HEK293 (cell line): ENCODE data around the gene CCL27.
A peak's percentile ranks its signal among the peaks of the same experiment; 100 is the strongest.

ENCODE experiments used
- CTCF ChIA-PET: fragments of 350-600 bp; formaldehyde crosslinking; extraction: SDS; loops from one replicate; lab custom pipeline; 2021; ENCODE audit warnings: antibody characterized with exemption; lab: Yijun Ruan, JAX
- POLR2A ChIA-PET: fragments of 300-600 bp; formaldehyde crosslinking; extraction: SDS; loops from one replicate; lab custom pipeline; 2020; ENCODE audit warnings: antibody characterized with exemption, inconsistent platforms; lab: Yijun Ruan, JAX
- H3K27ac ChIP-seq: fragments of 200-500 bp; sonication (Bioruptor generic); 2 replicates; pipeline ENCODE4 v1.5.1; 2014; ENCODE audit warnings: low read depth, low read length, control low read depth, inconsistent platforms; ENCODE audit errors: extremely low read depth
- H3K36me3 ChIP-seq, 2 experiments: fragments of 200-500 bp in 1 of 2; sonication (Bioruptor generic) in 1 of 2; 1 replicate in 1 of 2; 2 replicates in 1 of 2; pipeline ENCODE4 v1.5.1; 2014 to 2017; ENCODE audit warnings: inconsistent platforms in 2 of 2, low read length in 2 of 2; ENCODE audit not compliant: control insufficient read depth in 2 of 2, insufficient read depth in 1 of 2
- H3K4me1 ChIP-seq: fragments of 200-500 bp; sonication (Bioruptor generic); 2 replicates; pipeline ENCODE4 v1.5.1; 2014; ENCODE audit warnings: mild to moderate bottlenecking, low read length, inconsistent platforms; ENCODE audit not compliant: control insufficient read depth, insufficient read depth
- H3K4me3 ChIP-seq: 2 replicates; pipeline ENCODE4 v1.5.1; 2011; ENCODE audit warnings: low read depth, mild to moderate bottlenecking, control low read depth, low read length, moderate library complexity
- H3K9me3 ChIP-seq: fragments of 200-500 bp; sonication (Bioruptor generic); 2 replicates; pipeline ENCODE4 v1.5.1; 2014; ENCODE audit warnings: low read depth, low read length, inconsistent platforms; ENCODE audit not compliant: control insufficient read depth, insufficient read depth
- EGR2 ChIP-seq: fragments of 450-650 bp; formaldehyde crosslinking; IDR thresholded peaks from 2 replicates; pipeline ENCODE4 v1.5.1; 2016; ENCODE audit warnings: low read depth, missing biosample characterization, missing genetic modification characterization
- KLF10 ChIP-seq: fragments of 450-650 bp; IDR thresholded peaks from 2 replicates; pipeline ENCODE4 v1.5.1; 2018; ENCODE audit warnings: missing biosample characterization, mild to moderate bottlenecking, missing genetic modification characterization
- OVOL3 ChIP-seq: fragments of 450-650 bp; formaldehyde crosslinking; IDR thresholded peaks from 2 replicates; pipeline ENCODE4 v1.5.1; 2016; ENCODE audit warnings: missing biosample characterization, missing genetic modification characterization
- ZBTB20 ChIP-seq: fragments of 450-650 bp; formaldehyde crosslinking; IDR thresholded peaks from 2 replicates; pipeline ENCODE4 v1.5.1; 2016; ENCODE audit warnings: missing biosample characterization, missing genetic modification characterization
- ZEB2 ChIP-seq: fragments of 450-650 bp; formaldehyde crosslinking; IDR thresholded peaks from 2 replicates; pipeline ENCODE4 v1.5.1; 2016; ENCODE audit warnings: missing biosample characterization, missing genetic modification characterization
- ZFHX2 ChIP-seq: fragments of 450-650 bp; formaldehyde crosslinking; conservative IDR thresholded peaks from 2 replicates; pipeline ENCODE4 v1.5.1; 2016; ENCODE audit warnings: missing biosample characterization, missing genetic modification characterization
- ZNF341 ChIP-seq: fragments of 450-650 bp; formaldehyde crosslinking; IDR thresholded peaks from 2 replicates; pipeline ENCODE4; 2016; ENCODE audit warnings: low read depth, missing biosample characterization, missing genetic modification characterization
- ZNF394 ChIP-seq: fragments of 450-650 bp; formaldehyde crosslinking; IDR thresholded peaks from 2 replicates; pipeline ENCODE4 v1.5.1; 2016; ENCODE audit warnings: missing biosample characterization, missing genetic modification characterization, mild to moderate bottlenecking, moderate library complexity, borderline replicate concordance
- ZNF510 ChIP-seq: fragments of 450-650 bp; formaldehyde crosslinking; IDR thresholded peaks from 2 replicates; pipeline ENCODE4 v1.5.1; 2018; ENCODE audit warnings: mild to moderate bottlenecking, missing genetic modification characterization, missing biosample characterization; ENCODE audit not compliant: insufficient replicate concordance
- ZNF521 ChIP-seq: fragments of 450-650 bp; formaldehyde crosslinking; IDR thresholded peaks from 2 replicates; pipeline ENCODE4 v1.5.1; 2017; ENCODE audit warnings: missing biosample characterization, mild to moderate bottlenecking, missing genetic modification characterization
- ZNF600 ChIP-seq: fragments of 450-650 bp; formaldehyde crosslinking; IDR thresholded peaks from 2 replicates; pipeline ENCODE4 v1.5.1; 2016; ENCODE audit warnings: missing biosample characterization, missing genetic modification characterization
- ZNF624 ChIP-seq: fragments of 450-650 bp; formaldehyde crosslinking; IDR thresholded peaks from 2 replicates; pipeline ENCODE4 v1.5.1; 2017; ENCODE audit warnings: missing biosample characterization, missing genetic modification characterization
- ZNF677 ChIP-seq: fragments of 450-650 bp; IDR thresholded peaks from 2 replicates; pipeline ENCODE4 v1.5.0; 2018; ENCODE audit warnings: missing biosample characterization, mild to moderate bottlenecking, missing genetic modification characterization, moderate library complexity
- TF ChIP-seq, protein P1 (sequence below): fragments of 450-650 bp; formaldehyde crosslinking; IDR thresholded peaks from 2 replicates; pipeline ENCODE4 v1.5.1; 2016; ENCODE audit warnings: missing biosample characterization, missing genetic modification characterization
- TF ChIP-seq, protein P2 (sequence below): fragments of 450-650 bp; formaldehyde crosslinking; IDR thresholded peaks from 2 replicates; pipeline ENCODE4 v1.5.1; 2016; ENCODE audit warnings: missing biosample characterization, missing genetic modification characterization
- TF ChIP-seq, protein P3 (sequence below): fragments of 450-650 bp; formaldehyde crosslinking; IDR thresholded peaks from 2 replicates; pipeline ENCODE4 v1.5.1; 2016; ENCODE audit warnings: missing biosample characterization, missing genetic modification characterization
- TF ChIP-seq, protein P4 (sequence below): fragments of 450-650 bp; formaldehyde crosslinking; IDR thresholded peaks from 2 replicates; pipeline ENCODE4 v1.5.1; 2017; ENCODE audit warnings: missing biosample characterization, missing genetic modification characterization
- TF ChIP-seq, protein P5 (sequence below): fragments of 450-650 bp; formaldehyde crosslinking; IDR thresholded peaks from 2 replicates; pipeline ENCODE4 v1.5.1; 2017; ENCODE audit warnings: missing biosample characterization, missing genetic modification characterization

Gene CCL27

DNA sequence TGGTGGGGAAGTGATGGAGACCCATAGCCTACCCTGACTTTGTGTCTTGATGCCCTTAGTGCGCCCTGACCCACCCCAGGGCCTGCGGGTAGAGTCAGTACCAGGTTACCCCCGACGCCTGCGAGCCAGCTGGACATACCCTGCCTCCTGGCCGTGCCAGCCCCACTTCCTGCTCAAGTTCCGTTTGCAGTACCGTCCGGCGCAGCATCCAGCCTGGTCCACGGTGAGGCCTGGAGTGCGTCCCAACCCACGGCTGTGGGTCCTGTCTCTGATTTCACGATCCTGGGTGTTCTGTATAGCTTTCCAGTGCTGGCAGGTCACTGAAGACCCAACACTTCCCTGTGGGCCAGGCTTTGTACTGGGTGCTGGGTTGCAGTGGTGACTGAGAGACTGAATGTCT lies 4.0 kb downstream of the CCL27 start (continued):
- TF ChIP-seq, protein P1, sequence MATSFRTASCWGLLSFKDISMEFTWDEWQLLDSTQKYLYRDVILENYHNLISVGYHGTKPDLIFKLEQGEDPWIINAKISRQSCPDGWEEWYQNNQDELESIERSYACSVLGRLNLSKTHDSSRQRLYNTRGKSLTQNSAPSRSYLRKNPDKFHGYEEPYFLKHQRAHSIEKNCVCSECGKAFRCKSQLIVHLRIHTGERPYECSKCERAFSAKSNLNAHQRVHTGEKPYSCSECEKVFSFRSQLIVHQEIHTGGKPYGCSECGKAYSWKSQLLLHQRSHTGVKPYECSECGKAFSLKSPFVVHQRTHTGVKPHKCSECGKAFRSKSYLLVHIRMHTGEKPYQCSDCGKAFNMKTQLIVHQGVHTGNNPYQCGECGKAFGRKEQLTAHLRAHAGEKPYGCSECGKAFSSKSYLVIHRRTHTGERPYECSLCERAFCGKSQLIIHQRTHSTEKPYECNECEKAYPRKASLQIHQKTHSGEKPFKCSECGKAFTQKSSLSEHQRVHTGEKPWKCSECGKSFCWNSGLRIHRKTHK (tag by site-specific recombination): no peak
- TF ChIP-seq ZEB2 (tag by site-specific recombination) (no peak), ZNF677 (no peak)
- TF ChIP-seq, protein P2, sequence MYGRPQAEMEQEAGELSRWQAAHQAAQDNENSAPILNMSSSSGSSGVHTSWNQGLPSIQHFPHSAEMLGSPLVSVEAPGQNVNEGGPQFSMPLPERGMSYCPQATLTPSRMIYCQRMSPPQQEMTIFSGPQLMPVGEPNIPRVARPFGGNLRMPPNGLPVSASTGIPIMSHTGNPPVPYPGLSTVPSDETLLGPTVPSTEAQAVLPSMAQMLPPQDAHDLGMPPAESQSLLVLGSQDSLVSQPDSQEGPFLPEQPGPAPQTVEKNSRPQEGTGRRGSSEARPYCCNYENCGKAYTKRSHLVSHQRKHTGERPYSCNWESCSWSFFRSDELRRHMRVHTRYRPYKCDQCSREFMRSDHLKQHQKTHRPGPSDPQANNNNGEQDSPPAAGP: no peak

DNA sequence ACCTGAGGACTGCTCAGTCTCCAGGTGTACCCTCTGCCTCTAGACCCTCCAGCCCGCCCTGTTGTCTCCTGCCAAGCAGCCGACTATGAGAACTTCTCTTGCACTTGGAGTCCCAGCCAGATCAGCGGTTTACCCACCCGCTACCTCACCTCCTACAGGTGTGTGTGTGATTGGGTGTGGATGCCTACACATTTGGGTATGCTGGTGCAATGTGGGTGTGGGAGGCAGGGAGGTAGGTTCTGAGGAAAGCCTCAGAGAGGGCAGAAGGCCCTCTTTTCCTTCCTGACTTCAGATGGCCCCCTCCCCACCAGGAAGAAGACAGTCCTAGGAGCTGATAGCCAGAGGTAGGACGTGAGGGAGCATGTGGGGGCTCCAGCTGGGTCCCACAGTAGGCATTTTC lies 5.5 kb downstream of the CCL27 start:
- TF ChIP-seq, protein P2: no peak
- TF ChIP-seq OVOL3 (tag by site-specific recombination) (no peak), EGR2 (tag by site-specific recombination) (peak; percentile 68), ZFHX2 (tag by site-specific recombination) (peak; percentile 49), ZNF521 (no peak), ZNF600 (tag by site-specific recombination) (no peak)
- H3K9me3 ChIP-seq: no peaks in the 10 kb centered on the region
- ChIA-PET POLR2A (interaction anchor here (0.7 to 2.0 kb wide), 3 partner anchors 10 to 78 kb away, joined by 4 to 7 read pairs (median 6); partner anchors contain the start of genes GALT and SIGMAR1), CTCF (no interaction called here)
- peaks cover 6% of the 10 kb centered on the region for H3K4me1 ChIP-seq
- H3K27ac ChIP-seq: no peak overlapping the region
- no peak overlapping the region for H3K4me3 ChIP-seq
- H3K36me3 ChIP-seq: peaks cover 0 to 13% of the 10 kb centered on the region in 2 experiments; a peak in 1 of 3 replicates

DNA sequence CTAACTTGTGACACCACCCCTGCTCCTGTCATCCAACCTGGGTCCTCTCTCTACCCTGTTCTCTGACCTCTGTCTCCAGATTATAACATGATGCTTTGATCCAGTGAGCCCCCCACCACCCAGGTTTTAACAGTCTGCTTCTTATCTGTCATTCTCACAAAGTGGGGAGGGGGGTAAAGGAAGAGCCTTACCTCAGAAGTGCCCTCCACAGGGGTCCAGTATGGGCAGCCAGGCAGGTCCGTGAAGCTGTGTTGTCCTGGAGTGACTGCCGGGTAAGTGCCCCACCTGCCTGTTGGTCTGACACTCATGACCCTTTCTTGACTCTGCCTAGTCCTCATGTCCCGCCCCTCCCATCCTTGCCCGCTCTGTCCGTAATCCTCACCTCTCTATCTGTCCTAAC lies 7.1 kb downstream of the CCL27 start:
- Histone ChIP-seq H3K36me3 (peaks cover 0 to 15% of the 10 kb centered on the region in 2 experiments; a peak in 1 of 3 replicates), H3K9me3 (no peaks in the 10 kb centered on the region), H3K4me1 (peaks cover 6% of the 10 kb centered on the region), H3K27ac (no peak overlapping the region), H3K4me3 (no peak overlapping the region)
- ChIA-PET CTCF (no interaction called here), POLR2A (interaction anchor here (1.6 to 1.9 kb wide), 2 partner anchors 9 to 18 kb away, joined by 4 to 6 read pairs; partner anchors contain the start of genes GALT and SIGMAR1)
- TF ChIP-seq ZNF510 (tag by site-specific recombination) (no peak), ZNF394 (tag by site-specific recombination) (no peak), ZNF341 (tag by site-specific recombination) (peak; percentile 56)

DNA sequence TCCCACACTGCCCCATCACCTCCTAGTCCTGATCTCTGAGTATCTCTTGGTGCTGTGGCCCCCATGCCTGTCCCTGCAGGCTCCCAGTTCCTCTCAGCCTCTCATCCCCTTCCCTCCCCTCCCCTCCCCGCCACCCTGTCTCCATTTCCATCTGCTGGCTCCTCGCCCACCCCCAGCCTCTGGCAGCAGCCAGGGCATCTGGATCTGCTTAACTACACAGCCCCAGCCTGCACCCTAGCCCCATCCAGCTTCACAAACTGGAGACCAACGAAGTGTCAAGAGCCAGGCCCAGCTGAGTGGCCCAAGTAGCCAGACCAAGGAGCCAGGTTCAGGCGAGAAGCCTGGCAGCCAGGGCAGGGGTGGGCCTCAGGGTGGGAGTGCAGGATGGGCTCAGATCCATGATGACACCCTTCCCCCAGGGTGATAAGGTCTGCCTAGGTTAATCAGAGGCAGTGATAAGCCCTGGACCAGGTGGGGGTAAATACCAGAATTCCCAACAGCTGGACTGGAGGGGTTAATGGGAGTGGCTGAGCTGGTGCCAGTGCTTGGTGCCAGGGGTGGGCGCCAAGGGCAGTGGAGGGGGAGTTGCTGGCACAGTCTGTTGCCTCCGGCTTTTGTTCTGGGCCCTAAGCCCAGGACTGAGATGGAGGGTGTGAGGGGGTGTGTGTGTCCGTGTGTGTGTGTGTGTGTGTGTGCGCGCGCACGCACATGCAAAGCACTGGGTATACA lies 8.0 kb downstream of the CCL27 start:
- no peak overlapping the region for H3K4me3 ChIP-seq
- ChIA-PET POLR2A (interaction anchor here (0.6 to 1.9 kb wide), 2 partner anchors 9 to 139 kb away, joined by 3 to 4 read pairs; partner anchors contain the start of gene GALT), CTCF (interaction anchor here (1.1 to 13.3 kb wide), 2 partner anchors 9 to 19 kb away, joined by 4 to 125 read pairs; partner anchors contain the start of gene SIGMAR1)
- H3K36me3 ChIP-seq: peaks cover 0 to 17% of the 10 kb centered on the region in 2 experiments; a peak in 2 of 3 replicates
- no peak overlapping the region for H3K27ac ChIP-seq
- TF ChIP-seq, protein P3, sequence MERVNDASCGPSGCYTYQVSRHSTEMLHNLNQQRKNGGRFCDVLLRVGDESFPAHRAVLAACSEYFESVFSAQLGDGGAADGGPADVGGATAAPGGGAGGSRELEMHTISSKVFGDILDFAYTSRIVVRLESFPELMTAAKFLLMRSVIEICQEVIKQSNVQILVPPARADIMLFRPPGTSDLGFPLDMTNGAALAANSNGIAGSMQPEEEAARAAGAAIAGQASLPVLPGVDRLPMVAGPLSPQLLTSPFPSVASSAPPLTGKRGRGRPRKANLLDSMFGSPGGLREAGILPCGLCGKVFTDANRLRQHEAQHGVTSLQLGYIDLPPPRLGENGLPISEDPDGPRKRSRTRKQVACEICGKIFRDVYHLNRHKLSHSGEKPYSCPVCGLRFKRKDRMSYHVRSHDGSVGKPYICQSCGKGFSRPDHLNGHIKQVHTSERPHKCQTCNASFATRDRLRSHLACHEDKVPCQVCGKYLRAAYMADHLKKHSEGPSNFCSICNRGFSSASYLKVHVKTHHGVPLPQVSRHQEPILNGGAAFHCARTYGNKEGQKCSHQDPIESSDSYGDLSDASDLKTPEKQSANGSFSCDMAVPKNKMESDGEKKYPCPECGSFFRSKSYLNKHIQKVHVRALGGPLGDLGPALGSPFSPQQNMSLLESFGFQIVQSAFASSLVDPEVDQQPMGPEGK (tag by site-specific recombination): no peak
- TF ChIP-seq EGR2 (tag by site-specific recombination) (peak; percentile 40; the same call in 1 of the 2 replicates), ZNF624 (tag by site-specific recombination) (no peak), KLF10 (tag by site-specific recombination) (no peak), ZBTB20 (tag by site-specific recombination) (peak; percentile 41), ZFHX2 (tag by site-specific recombination) (peak; percentile 73)
- TF ChIP-seq, protein P4, sequence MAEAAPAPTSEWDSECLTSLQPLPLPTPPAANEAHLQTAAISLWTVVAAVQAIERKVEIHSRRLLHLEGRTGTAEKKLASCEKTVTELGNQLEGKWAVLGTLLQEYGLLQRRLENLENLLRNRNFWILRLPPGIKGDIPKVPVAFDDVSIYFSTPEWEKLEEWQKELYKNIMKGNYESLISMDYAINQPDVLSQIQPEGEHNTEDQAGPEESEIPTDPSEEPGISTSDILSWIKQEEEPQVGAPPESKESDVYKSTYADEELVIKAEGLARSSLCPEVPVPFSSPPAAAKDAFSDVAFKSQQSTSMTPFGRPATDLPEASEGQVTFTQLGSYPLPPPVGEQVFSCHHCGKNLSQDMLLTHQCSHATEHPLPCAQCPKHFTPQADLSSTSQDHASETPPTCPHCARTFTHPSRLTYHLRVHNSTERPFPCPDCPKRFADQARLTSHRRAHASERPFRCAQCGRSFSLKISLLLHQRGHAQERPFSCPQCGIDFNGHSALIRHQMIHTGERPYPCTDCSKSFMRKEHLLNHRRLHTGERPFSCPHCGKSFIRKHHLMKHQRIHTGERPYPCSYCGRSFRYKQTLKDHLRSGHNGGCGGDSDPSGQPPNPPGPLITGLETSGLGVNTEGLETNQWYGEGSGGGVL: peak; percentile 53; the same call in 1 of the 2 replicates
- TF ChIP-seq, protein P5, sequence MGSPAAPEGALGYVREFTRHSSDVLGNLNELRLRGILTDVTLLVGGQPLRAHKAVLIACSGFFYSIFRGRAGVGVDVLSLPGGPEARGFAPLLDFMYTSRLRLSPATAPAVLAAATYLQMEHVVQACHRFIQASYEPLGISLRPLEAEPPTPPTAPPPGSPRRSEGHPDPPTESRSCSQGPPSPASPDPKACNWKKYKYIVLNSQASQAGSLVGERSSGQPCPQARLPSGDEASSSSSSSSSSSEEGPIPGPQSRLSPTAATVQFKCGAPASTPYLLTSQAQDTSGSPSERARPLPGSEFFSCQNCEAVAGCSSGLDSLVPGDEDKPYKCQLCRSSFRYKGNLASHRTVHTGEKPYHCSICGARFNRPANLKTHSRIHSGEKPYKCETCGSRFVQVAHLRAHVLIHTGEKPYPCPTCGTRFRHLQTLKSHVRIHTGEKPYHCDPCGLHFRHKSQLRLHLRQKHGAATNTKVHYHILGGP (tag by site-specific recombination): no peak
- peaks cover 6% of the 10 kb centered on the region for H3K4me1 ChIP-seq
- no peaks in the 10 kb centered on the region for H3K9me3 ChIP-seq
